ENCODE measurements around the gene MSMP. TPM values are rescaled to one million over a fixed set of nuclear protein-coding genes. Genes with fewer than 3 reads are reported as not detected.

Gene MSMP
- total RNA-seq, 1 donor from 2014 or later, result not detected

DNA sequence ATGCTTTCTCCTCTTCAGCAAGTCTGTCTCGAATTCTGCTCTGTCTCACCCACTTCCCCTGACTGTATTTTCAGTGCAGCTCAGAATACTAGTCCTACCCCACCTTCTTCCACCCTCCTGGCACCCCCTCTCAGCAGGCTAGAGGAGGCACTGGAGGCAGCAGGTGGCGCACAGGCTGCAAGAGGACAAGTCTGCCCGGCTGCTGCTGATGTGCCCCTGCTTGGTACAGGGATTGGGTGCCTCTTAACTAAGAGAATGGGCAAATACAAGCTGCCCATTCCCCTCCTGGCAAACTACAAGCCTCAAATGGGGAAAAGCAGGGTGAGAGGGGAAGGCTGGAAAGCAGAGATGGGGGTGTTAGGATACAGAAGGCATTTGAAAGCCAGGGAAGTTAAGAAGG is 27.1 kb downstream of the MSMP start:
- no peak overlapping the region for H3K9ac ChIP-seq
- peaks cover 15% of the 10 kb centered on the region for H4K20me1 ChIP-seq (ENCODE audit: low read depth)
- H3K4me2 ChIP-seq, result peak overlapping the region; percentile 80
- Mint-ChIP-seq H3K27ac (peak overlapping the region; percentile 64), H3K27me3 (ENCODE audit: insufficient read depth, low read depth) (peaks cover 4% of the 10 kb centered on the region), H3K9me3 (no peaks in the 10 kb centered on the region), H3K36me3 (peaks cover 22% of the 10 kb centered on the region), H3K4me3 (no peak overlapping the region), H3K4me1 (peaks cover 11% of the 10 kb centered on the region)
- peaks cover 30% of the 10 kb centered on the region for H3F3A ChIP-seq (ENCODE audit: low read depth)
- no peak for DNase-seq (ENCODE audit: low spot score)
- no peaks in the 10 kb centered on the region for H3K36me3 ChIP-seq
- TF ChIP-seq EZH2phosphoT487 (IDR thresholded peaks at IDR 0.05) (no peak), EZH2 (IDR thresholded peaks at IDR 0.05) (no peak)
- TF ChIP-seq, protein P1, sequence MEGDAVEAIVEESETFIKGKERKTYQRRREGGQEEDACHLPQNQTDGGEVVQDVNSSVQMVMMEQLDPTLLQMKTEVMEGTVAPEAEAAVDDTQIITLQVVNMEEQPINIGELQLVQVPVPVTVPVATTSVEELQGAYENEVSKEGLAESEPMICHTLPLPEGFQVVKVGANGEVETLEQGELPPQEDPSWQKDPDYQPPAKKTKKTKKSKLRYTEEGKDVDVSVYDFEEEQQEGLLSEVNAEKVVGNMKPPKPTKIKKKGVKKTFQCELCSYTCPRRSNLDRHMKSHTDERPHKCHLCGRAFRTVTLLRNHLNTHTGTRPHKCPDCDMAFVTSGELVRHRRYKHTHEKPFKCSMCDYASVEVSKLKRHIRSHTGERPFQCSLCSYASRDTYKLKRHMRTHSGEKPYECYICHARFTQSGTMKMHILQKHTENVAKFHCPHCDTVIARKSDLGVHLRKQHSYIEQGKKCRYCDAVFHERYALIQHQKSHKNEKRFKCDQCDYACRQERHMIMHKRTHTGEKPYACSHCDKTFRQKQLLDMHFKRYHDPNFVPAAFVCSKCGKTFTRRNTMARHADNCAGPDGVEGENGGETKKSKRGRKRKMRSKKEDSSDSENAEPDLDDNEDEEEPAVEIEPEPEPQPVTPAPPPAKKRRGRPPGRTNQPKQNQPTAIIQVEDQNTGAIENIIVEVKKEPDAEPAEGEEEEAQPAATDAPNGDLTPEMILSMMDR (IDR thresholded peaks at IDR 0.05), result no peak
- peak overlapping the region; percentile 43 for H3K27ac ChIP-seq
- H2AFZ ChIP-seq (replicated peaks), result no peak overlapping the region
- H3K4me3 ChIP-seq, result no peak overlapping the region
- peaks cover 49% of the 10 kb centered on the region for H3K4me1 ChIP-seq
- H3K9me3 ChIP-seq (ENCODE audit: low read depth), result no peaks in the 10 kb centered on the region
- no peaks in the 10 kb centered on the region for H3K27me3 ChIP-seq
- H3K79me2 ChIP-seq (ENCODE audit: low read depth), result peaks cover 62% of the 10 kb centered on the region

DNA sequence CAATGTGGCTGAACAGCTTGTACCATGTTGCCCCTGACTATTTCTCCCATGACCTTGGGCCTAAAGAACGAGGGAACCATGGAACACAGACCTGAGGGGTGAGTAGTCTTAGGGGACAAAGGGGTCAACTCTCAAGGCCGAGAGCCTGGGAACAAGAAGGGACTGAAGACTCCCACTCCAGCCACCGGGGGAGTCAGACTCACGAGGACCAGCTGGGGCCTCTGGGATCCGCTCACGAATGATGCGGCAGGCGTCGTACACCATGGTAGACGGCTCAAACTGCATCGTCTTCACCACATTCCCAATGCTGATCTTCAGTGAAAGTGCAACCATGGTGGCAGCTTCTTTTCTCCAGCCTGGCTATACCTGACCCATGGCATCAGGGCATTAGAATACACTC is 28.7 kb downstream of the MSMP start:
- Mint-ChIP-seq H3K9me3 (no peaks in the 10 kb centered on the region), H3K27ac (no peak overlapping the region), H3K36me3 (peaks cover 26% of the 10 kb centered on the region), H3K4me1 (peaks cover 3% of the 10 kb centered on the region), H3K27me3 (ENCODE audit: insufficient read depth, low read depth) (peaks cover 2% of the 10 kb centered on the region), H3K4me3 (no peak overlapping the region)
- no peaks in the 10 kb centered on the region for H3K27me3 ChIP-seq
- H3K4me3 ChIP-seq, result no peak overlapping the region
- TF ChIP-seq EZH2phosphoT487 (IDR thresholded peaks at IDR 0.05) (no peak), EZH2 (IDR thresholded peaks at IDR 0.05) (no peak)
- TF ChIP-seq, protein P1 (IDR thresholded peaks at IDR 0.05), result no peak
- H3K9ac ChIP-seq, result no peak overlapping the region
- no peak overlapping the region for H3K4me2 ChIP-seq
- H4K20me1 ChIP-seq (ENCODE audit: low read depth), result peaks cover 6% of the 10 kb centered on the region
- peaks cover 40% of the 10 kb centered on the region for H3K4me1 ChIP-seq
- H2AFZ ChIP-seq (replicated peaks), result no peak overlapping the region
- no peaks in the 10 kb centered on the region for H3K9me3 ChIP-seq (ENCODE audit: low read depth)
- H3K36me3 ChIP-seq, result no peaks in the 10 kb centered on the region
- no peak for DNase-seq (ENCODE audit: low spot score)
- peaks cover 14% of the 10 kb centered on the region for H3F3A ChIP-seq (ENCODE audit: low read depth)
- no peak overlapping the region for H3K27ac ChIP-seq
- H3K79me2 ChIP-seq (ENCODE audit: low read depth), result peaks cover 48% of the 10 kb centered on the region

DNA sequence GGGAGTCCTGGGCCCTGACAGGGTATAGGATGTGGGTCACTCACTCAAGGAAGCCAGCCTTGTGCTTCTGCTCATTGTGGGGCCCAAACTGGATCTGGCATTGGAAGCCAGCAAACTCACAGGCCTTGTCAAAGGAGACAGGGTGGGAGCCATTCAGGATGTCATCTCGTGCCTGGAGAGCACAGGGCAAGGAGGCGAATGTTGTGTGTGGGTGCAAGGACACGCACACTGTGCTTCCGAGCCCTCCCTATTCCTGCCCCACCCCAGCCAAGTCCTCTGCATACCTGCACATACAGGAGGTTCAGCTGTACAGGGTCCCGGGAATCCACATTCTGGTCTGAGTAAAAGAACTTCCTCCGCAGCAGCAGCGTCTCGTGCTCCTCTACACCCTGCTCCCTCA is 30.2 kb downstream of the MSMP start:
- TF ChIP-seq, protein P1 (IDR thresholded peaks at IDR 0.05), result no peak
- TF ChIP-seq EZH2 (IDR thresholded peaks at IDR 0.05) (no peak), EZH2phosphoT487 (IDR thresholded peaks at IDR 0.05) (no peak)
- H3K4me1 ChIP-seq, result peaks cover 26% of the 10 kb centered on the region
- no peak for DNase-seq (ENCODE audit: low spot score)
- peaks cover 10% of the 10 kb centered on the region for H3F3A ChIP-seq (ENCODE audit: low read depth)
- Mint-ChIP-seq H3K9me3 (no peaks in the 10 kb centered on the region), H3K27ac (no peak overlapping the region), H3K4me3 (no peak overlapping the region), H3K27me3 (ENCODE audit: insufficient read depth, low read depth) (peaks cover 2% of the 10 kb centered on the region), H3K4me1 (peaks cover 3% of the 10 kb centered on the region), H3K36me3 (peaks cover 33% of the 10 kb centered on the region)
- H3K4me3 ChIP-seq, result no peak overlapping the region
- H3K36me3 ChIP-seq, result no peaks in the 10 kb centered on the region
- no peaks in the 10 kb centered on the region for H3K9me3 ChIP-seq (ENCODE audit: low read depth)
- no peak overlapping the region for H3K9ac ChIP-seq
- H4K20me1 ChIP-seq (ENCODE audit: low read depth), result no peaks in the 10 kb centered on the region
- no peak overlapping the region for H3K4me2 ChIP-seq
- no peaks in the 10 kb centered on the region for H3K27me3 ChIP-seq
- H3K79me2 ChIP-seq (ENCODE audit: low read depth), result peaks cover 34% of the 10 kb centered on the region
- H2AFZ ChIP-seq (replicated peaks), result no peak overlapping the region
- no peak overlapping the region for H3K27ac ChIP-seq

Data from neural progenitor cell (in vitro differentiated cells).